KOPT-K1 (cell line): ENCODE results near the gene SMIM34.
"Not testable (repeated sequence)": the region's sequence is repeated elsewhere in the genome, so short reads cannot be mapped to it uniquely, and the experiment has no call there.

Source experiments
- H3K27ac ChIP-seq: fragments of 200-600 bp; sonication (generic); 2 replicates; pipeline ENCODE4 v1.5.1; 2016; ENCODE audit warnings: antibody characterized with exemption, mild to moderate bottlenecking, low read depth, low read length; ENCODE audit not compliant: poor library complexity, severe bottlenecking
- H3K36me3 ChIP-seq: fragments of 200-600 bp; sonication (generic); 2 replicates; pipeline ENCODE4 v1.5.1; 2017; ENCODE audit warnings: antibody characterized with exemption, mild to moderate bottlenecking, low read length, moderate library complexity; ENCODE audit not compliant: insufficient read depth
- H3K9me3 ChIP-seq: fragments of 200-600 bp; sonication (generic); 2 replicates; pipeline ENCODE4 v1.5.1; 2017; ENCODE audit warnings: antibody characterized with exemption, low read length, mild to moderate bottlenecking; ENCODE audit not compliant: insufficient read depth, poor library complexity, severe bottlenecking

Gene SMIM34

DNA sequence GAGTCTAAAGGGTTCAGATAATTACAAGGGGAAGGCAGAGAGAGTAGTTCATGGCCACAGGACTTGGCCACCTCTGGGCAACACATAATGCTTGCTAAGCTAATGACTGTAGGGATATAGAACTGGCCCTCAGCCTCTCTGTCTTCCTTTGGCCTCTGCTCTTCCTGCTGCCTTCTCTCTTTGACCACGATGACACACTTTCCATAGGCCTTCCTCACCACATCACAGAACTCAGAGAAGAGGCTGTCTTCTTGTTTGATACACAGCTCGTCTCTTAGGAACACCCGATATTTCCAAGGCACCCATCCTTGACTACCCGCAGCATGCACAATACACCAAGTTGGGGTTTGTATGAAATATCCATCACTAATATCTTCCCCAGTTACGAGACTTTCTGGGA, 23.2 kb downstream of the SMIM34 start:
- not testable (repeated sequence) for H3K36me3 ChIP-seq, H3K9me3 ChIP-seq, H3K27ac ChIP-seq

DNA sequence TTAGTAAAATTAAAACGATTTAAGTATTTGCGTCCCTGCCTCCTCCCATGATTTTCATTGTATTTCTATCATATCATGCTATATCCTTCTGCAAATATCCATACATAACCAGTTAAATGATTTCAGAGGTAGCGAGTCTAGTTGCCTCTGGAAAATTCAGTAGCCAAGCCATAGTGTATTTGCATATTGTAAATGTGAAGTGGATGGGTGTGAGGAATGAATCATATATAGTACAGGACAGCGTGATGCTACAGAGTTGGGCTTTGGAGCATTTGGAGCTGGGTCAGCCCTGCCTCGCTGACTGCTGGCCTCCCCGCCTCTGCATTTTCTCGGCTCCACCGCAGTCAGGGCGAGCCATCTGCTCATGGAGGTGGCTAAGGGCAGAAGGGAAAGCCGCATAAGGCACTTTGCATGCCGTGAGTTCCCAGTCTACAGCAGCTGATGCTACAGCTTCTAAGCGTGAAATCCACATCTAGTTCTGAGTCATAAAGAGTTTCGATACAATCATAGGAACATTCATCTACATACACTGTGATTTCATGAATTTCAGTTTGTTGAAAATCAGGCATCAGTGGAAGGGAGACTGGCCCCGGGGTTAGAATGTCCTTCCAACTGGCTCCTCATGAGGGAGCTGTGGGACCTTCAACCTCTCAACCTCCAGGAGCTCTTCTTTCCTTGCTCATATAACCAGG, 39.9 kb downstream of the SMIM34 start:
- H3K36me3 ChIP-seq, H3K27ac ChIP-seq, H3K9me3 ChIP-seq: not testable (repeated sequence)

DNA sequence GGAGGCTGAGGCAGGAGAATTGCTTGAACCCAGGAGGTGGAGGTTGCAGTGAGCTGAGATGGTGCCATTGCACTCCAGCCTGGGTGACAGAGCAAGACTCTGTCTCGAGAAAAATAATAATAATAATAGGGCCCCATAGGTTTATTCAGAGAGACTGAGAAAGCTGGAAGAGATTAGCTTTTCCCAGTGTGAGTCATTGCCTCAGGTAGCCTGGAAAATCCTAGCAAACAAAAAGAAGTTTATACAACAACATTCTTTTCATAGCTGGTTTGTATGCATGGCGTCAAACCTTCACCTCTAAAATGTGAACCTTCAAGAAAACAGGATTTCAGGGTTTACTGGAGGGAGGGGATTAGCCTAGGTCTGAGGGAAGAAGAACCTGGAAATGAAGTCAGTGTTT, 40.6 kb downstream of the SMIM34 start:
- not testable (repeated sequence) for H3K27ac ChIP-seq, H3K9me3 ChIP-seq

DNA sequence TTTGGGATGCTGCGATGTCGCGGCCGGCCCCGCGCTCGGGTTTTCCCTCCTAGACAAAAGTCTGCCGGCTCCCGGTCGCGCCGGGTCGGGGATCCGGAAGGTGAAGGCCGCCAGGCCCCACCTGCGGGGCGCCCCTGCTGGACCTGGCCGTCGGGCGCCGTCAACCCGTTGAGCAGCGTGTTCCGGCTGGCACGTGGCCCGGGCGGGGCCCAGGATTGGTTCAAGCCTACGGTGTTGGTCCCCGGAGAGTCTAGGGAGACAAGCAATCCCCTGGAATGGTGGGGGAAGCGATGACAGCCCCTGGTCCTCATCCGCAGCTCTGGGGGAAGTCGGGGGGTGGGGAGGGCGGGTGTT, 48.2 kb downstream of the SMIM34 start:
- not testable (repeated sequence) for H3K27ac ChIP-seq, H3K9me3 ChIP-seq, H3K36me3 ChIP-seq

More for the DNA sequence above, 40.6 kb downstream of the SMIM34 start:
- not testable (repeated sequence) for H3K36me3 ChIP-seq

DNA sequence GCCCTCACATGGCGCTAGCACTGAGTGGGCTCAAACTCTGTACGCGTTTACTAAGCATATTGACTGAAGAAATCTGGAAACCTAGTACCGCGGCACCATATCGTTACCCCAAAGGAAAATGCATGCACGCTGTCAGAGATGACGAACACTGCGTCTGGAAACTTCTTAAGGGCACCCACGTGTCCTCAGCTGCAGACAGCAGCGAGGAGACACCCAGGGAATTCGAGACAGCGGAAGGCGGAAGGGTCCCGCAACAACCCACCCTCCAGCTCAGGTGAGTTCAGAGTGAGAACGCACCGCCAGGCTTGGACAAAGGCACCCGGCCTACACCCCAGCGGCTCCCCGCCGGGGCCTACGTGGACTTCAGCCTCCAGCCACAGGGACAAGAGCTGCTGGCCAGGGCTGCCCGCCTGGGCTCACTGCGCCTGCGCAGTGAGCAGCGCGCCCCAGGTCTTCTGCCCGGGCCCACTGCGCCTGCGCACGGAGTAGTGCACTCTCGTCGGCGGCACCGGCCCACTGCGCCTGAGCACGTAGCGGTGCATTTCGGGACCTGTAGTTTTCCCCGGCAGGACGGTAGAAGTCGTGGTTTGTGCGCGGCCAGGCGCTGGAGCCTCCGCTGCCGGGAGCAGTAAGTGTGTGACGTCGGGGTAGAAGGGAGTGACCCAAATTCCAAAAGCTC, 48.7 kb downstream of the SMIM34 start, which contains the start of gene SMIM11:
SMIM11 (plus strand) TSS at position 568 of the 679 bp plus-strand sequence. CDS start 3,998 bp downstream, outside the sequence.
- H3K27ac ChIP-seq, H3K9me3 ChIP-seq, H3K36me3 ChIP-seq: not testable (repeated sequence)

DNA sequence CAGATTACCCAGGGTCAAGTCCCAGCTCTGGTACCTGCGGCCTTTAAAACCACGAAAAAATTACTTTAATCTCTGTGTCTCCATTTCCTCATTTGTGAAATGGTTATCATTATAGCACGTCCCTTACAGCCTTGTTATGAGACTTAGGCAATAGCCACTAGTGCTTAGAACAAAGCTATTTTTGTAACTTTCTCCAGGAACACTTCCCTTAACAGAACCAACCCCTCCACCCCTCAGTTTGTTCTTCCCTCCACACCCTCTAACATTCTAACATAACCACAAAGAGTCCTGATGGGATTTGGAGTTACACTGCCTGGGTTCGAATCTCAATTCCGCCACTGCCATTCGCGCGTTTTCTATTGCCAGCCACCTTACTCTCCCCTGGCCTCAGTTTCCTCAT, 49.3 kb downstream of the SMIM34 start:
- H3K36me3 ChIP-seq, H3K9me3 ChIP-seq, H3K27ac ChIP-seq: not testable (repeated sequence)

DNA sequence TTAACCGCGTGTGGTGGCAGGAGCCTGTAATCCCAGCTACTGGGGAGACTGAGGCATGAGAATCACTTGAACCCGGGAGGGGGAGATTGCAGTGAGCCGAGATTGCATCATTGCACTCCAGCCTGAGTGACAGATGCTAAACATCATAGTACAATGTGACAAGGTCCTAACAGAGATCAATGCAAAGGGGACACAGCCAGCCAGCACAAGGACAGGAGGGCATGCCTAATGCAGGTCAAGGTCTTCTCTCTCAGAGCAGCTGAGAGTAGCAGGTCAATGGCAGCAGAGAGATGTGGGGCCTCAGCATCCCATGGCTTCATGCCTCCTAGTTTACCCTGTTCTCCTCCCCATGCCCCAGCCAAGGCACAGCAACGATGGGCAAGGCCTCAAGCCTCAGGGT, 51.4 kb downstream of the SMIM34 start:
- no peaks in the 10 kb centered on the region for H3K9me3 ChIP-seq
- H3K36me3 ChIP-seq = no peaks in the 10 kb centered on the region
- no peak overlapping the region for H3K27ac ChIP-seq

DNA sequence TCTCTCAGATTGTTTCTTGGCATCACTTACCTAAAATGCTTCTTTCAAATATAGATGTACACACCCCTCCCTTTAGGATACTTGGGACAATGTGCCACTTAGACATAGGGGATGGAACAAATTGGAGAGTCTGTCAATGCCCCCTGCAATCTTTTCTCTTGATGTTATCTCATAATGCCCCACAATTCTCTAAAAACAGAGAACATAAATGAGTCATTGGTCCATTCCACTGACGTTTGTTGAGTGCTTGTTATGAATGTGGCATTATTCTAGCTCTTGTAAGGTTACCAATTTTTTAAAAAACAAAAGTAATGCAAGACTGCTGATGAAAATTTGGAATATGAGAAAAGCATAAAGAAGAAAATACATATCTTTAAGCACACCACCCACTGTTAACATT, 54.0 kb downstream of the SMIM34 start:
- no peak overlapping the region for H3K27ac ChIP-seq
- no peaks in the 10 kb centered on the region for H3K36me3 ChIP-seq
- H3K9me3 ChIP-seq = no peaks in the 10 kb centered on the region
